Measurements from ENCODE around the gene PRDM16. TPM values are rescaled to one million over a fixed set of nuclear protein-coding genes. Genes with fewer than 3 reads are reported as not detected.

The PRDM16 gene
- total and polyA plus RNA-seq, 2 donors (not counting 1 experiment from before 2014, with no cell fraction given): 0.03 to 0.12 TPM

DNA sequence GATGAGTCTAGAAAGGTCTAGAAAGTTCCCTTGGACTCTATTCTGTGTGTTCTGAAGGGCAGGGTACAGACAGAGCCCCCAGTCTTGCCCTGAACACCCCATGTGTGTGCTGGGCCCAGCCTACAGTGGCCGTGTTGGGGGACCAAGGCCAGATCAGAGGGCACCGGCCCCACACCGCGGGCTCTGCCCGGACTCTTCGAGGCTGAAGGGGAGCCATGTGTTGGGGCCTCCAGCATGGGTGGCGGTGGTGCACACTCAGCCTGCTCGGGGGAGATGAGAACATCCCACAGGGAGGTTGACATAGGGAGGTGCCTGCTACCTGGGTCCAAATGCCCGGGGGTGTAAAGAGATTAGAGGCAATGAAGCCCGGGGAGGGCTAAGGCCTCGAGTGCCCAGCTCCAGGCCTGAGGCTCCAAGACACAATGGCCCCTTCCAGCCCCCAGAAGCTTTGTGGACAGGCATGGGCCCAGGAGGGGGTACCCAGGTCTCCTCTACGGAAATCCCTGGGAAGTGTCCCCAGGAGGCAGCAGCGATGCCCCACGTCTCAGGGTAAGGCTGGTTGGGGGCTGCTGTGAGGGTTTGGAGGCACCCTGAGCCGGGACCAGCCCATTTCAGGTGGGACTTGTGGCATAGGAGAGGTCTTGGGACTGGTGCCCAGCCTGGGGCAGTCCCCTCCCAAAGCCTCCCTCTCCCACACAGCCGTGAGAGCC is 397.5 kb downstream of the PRDM16 start:
- WGBS (ENCODE audit: insufficient coverage): 86% methylated on average over 16 of the region's 16 CpGs
- Mint-ChIP-seq H3K27me3 (peaks cover 3% of the 10 kb centered on the region), H3K4me3 (no peak overlapping the region), H3K4me1 (peaks cover 4% of the 10 kb centered on the region), H3K9me3 (ENCODE audit: insufficient read depth) (no peaks in the 10 kb centered on the region), H3K27ac (no peak overlapping the region)
- H3K27me3 ChIP-seq (replicated peaks in 1 of 4; ENCODE audit: control extremely low read depth in 1 of 4, control insufficient read depth in 3 of 4, insufficient read depth in 4 of 4, low read length in 3 of 4): no peaks in the 10 kb centered on the region
- no peak overlapping the region for H2AFZ ChIP-seq (ENCODE audit: insufficient read depth, low read depth, low read length, poor library complexity, severe bottlenecking)
- no peak overlapping the region for H3K4me3 ChIP-seq (ENCODE audit: control extremely low read depth in 1 of 5, extremely low read depth in 1 of 5, insufficient read depth in 1 of 5, low read depth in 2 of 5, low read length in 4 of 5)
- H3K4me2 ChIP-seq (replicated peaks; ENCODE audit: low read depth, low read length, poor library complexity, severe bottlenecking): no peak overlapping the region
- TF ChIP-seq EZH2 (IDR thresholded peaks at IDR 0.05; ENCODE audit: borderline replicate concordance, insufficient read depth, low read depth, low read length, poor library complexity, severe bottlenecking): no peak
- TF ChIP-seq, protein P1, sequence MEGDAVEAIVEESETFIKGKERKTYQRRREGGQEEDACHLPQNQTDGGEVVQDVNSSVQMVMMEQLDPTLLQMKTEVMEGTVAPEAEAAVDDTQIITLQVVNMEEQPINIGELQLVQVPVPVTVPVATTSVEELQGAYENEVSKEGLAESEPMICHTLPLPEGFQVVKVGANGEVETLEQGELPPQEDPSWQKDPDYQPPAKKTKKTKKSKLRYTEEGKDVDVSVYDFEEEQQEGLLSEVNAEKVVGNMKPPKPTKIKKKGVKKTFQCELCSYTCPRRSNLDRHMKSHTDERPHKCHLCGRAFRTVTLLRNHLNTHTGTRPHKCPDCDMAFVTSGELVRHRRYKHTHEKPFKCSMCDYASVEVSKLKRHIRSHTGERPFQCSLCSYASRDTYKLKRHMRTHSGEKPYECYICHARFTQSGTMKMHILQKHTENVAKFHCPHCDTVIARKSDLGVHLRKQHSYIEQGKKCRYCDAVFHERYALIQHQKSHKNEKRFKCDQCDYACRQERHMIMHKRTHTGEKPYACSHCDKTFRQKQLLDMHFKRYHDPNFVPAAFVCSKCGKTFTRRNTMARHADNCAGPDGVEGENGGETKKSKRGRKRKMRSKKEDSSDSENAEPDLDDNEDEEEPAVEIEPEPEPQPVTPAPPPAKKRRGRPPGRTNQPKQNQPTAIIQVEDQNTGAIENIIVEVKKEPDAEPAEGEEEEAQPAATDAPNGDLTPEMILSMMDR (IDR thresholded peaks at IDR 0.05): no peak
- POLR2A ChIA-PET: no interaction called here
- CTCF ChIA-PET: interaction anchor here (4.2 kb wide), 1 partner anchor 13 kb away, joined by 11 read pairs; no protein-coding TSS in a partner anchor
- no peak overlapping the region for H3K27ac ChIP-seq (ENCODE audit: low read length in 2 of 2)
- H3K9ac ChIP-seq (ENCODE audit: low read length): no peak overlapping the region
- intact Hi-C loops (cut with micrococcal nuclease): no loop called here
- ATAC-seq (ENCODE audit: low read depth): no peak
- H3K79me2 ChIP-seq (ENCODE audit: control insufficient read depth, insufficient read depth, low read length): no peaks in the 10 kb centered on the region
- H4K20me1 ChIP-seq (ENCODE audit: control insufficient read depth, insufficient read depth, low read length, poor library complexity, severe bottlenecking): no peaks in the 10 kb centered on the region
- no peaks in the 10 kb centered on the region for H3K9me3 ChIP-seq (ENCODE audit: control extremely low read depth in 1 of 3, control insufficient read depth in 2 of 3, insufficient read depth in 1 of 3, low read length in 2 of 3)
- H3K4me1 ChIP-seq (ENCODE audit: control insufficient read depth in 2 of 2, insufficient read depth in 2 of 2, low read length in 2 of 2): no peaks in the 10 kb centered on the region
- H3K36me3 ChIP-seq (replicated peaks in 1 of 2; ENCODE audit: control extremely low read depth in 1 of 2, control insufficient read depth in 1 of 2, extremely low read depth in 1 of 2, insufficient read depth in 2 of 2, low read length in 1 of 2): no peaks in the 10 kb centered on the region
- DNase-seq: no peak
